Thyroid gland (tissue), 4 donors: Measurements from ENCODE around the gene SPG7.

Experiments used
- POLR2A ChIP-seq, 2 donors: fragments of 450-650 bp; IDR thresholded peaks; one replicate each; pipeline ENCODE4 v1.6.1; 2017; ENCODE audit warnings: antibody characterized with exemption in 2 of 2, mild to moderate bottlenecking in 2 of 2, moderate library complexity in 1 of 2
- TF ChIP-seq, protein P1 (sequence below), 6 experiments: fragments of 200-600 bp in 3 of 6; fragments of 450-650 bp in 3 of 6; sonication (generic) in 3 of 6; IDR thresholded peaks; one replicate each; pipeline ENCODE4 v1.5.1; 2016 to 2019; ENCODE audit warnings: antibody characterized with exemption in 6 of 6, mild to moderate bottlenecking in 2 of 6, inconsistent platforms in 1 of 6, moderate library complexity in 1 of 6

DNA sequence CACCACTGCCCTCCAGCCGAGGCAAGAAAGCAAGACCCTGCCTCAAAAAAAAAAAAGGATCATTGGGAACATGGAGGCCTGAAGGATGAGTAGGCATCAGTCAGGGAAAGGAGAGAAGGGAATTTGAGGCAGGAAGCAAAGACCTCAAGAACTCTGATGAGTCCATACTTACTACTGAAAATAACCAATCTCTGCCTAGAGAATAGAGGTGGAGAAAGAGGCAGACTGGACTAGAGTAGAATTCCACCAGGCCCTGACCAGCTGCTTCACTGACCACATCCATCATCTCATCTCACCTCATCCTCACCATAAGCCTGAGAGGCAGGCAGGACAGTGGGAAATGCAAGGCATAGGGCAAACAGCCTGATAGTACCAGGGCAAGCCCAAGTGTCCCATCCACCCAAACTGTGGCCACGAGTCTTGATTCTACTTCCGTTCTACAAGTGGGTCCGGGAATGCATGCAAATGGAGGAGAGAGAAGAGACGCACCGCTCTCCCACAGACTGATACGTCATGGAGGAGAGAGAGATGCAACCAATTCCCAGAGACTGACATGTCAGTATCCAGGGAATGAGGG, 35.0 kb upstream of the SPG7 start:
- TF ChIP-seq, protein P1, sequence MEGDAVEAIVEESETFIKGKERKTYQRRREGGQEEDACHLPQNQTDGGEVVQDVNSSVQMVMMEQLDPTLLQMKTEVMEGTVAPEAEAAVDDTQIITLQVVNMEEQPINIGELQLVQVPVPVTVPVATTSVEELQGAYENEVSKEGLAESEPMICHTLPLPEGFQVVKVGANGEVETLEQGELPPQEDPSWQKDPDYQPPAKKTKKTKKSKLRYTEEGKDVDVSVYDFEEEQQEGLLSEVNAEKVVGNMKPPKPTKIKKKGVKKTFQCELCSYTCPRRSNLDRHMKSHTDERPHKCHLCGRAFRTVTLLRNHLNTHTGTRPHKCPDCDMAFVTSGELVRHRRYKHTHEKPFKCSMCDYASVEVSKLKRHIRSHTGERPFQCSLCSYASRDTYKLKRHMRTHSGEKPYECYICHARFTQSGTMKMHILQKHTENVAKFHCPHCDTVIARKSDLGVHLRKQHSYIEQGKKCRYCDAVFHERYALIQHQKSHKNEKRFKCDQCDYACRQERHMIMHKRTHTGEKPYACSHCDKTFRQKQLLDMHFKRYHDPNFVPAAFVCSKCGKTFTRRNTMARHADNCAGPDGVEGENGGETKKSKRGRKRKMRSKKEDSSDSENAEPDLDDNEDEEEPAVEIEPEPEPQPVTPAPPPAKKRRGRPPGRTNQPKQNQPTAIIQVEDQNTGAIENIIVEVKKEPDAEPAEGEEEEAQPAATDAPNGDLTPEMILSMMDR (IDR thresholded peaks at IDR 0.05), result no peak
- TF ChIP-seq POLR2A (IDR thresholded peaks at IDR 0.05), result no peak
